HCT116 (cell line): ENCODE data around the gene ZCCHC17. TPM values are rescaled to one million over a fixed set of nuclear protein-coding genes. Genes with fewer than 3 reads are reported as not detected.

ENCODE experiments used
- ATAC-seq: fragments of 200-7000 bp; cut with Tn5 transposase; 2 replicates; pipeline ENCODE4 v1.9.1; 2020; ENCODE audit warnings: mild to moderate bottlenecking, moderate library complexity
- BruUV-seq: library from RNA; stranded (reverse); fragments of 400-500 nt; replicated peaks from 2 replicates; lab custom pipeline; 2021; lab: Mats Ljungman, UMichigan
- CTCF ChIA-PET: fragments of 300-600 bp; sonication (Branson Sonifier 250); formaldehyde crosslinking; loops from one replicate; lab custom pipeline; 2021; ENCODE audit warnings: antibody characterized with exemption; lab: Charles Lee
- POLR2A ChIA-PET: fragments of 300-600, 350-600 bp; sonication (Branson Sonifier 250); formaldehyde crosslinking; loops from one replicate; lab custom pipeline; 2021; ENCODE audit warnings: antibody characterized with exemption; lab: Charles Lee
- RAD21 ChIA-PET, 2 experiments: fragments of 300-600 bp; sonication (Branson Sonifier 250); formaldehyde crosslinking; loops; one replicate each; lab custom pipeline; 2023; ENCODE audit warnings: low total read pairs in 2 of 2; ENCODE audit not compliant: uncharacterized antibody in 2 of 2, unreplicated experiment in 2 of 2, low non-redundant PET in 1 of 2; lab: Charles Lee
- DNase-seq: peaks from one replicate; pipeline ENCODE4 v3.0.0-alpha.2; 2010; ENCODE audit warnings: low read depth, low spot score
- H2AFZ ChIP-seq: fragments of 200-600 bp; shearing (Covaris generic), sonication (generic); 2 replicates; pipeline ENCODE4 v1.6.1; 2017; ENCODE audit warnings: low read depth, mixed run types, mixed read lengths, antibody characterized with exemption, low read length; ENCODE audit not compliant: poor library complexity, severe bottlenecking
- H3K27ac ChIP-seq: 2 replicates; pipeline ENCODE4 v1.5.1; 2012; ENCODE audit warnings: low read depth, low read length
- H3K27me3 ChIP-seq: fragments of 200-600 bp; sonication (generic); 2 replicates; pipeline ENCODE4 v1.6.1; 2016; ENCODE audit warnings: mixed run types, low read length, mixed read lengths; ENCODE audit not compliant: insufficient read depth
- H3K36me3 ChIP-seq, 2 experiments: fragments of 200-500 bp in 1 of 2; fragments of 200-600 bp in 1 of 2; sonication (Bioruptor generic) in 1 of 2; sonication (generic) in 1 of 2; 2 replicates each; pipeline versions ENCODE4 v1.5.1 to v1.6.1; 2014 to 2016; ENCODE audit warnings: low read length in 2 of 2, inconsistent platforms in 1 of 2, mixed read lengths in 1 of 2, mixed run types in 1 of 2; ENCODE audit not compliant: insufficient read depth in 2 of 2, control insufficient read depth in 1 of 2
- H3K4me1 ChIP-seq, 2 experiments: fragments of 200-600 bp in 1 of 2; sonication (generic) in 1 of 2; 2 replicates each; pipeline versions ENCODE4 v1.5.1 to v1.6.1; 2012 to 2017; ENCODE audit warnings: low read length in 2 of 2, inconsistent platforms in 1 of 2, mild to moderate bottlenecking in 1 of 2, mixed read lengths in 1 of 2, mixed run types in 1 of 2, moderate library complexity in 1 of 2; ENCODE audit not compliant: insufficient read depth in 2 of 2, control insufficient read depth in 1 of 2
- H3K4me2 ChIP-seq: fragments of 200-600 bp; sonication (generic); 2 replicates; pipeline ENCODE4 v1.6.1; 2017; ENCODE audit warnings: mixed run types, low read length, mixed read lengths
- H3K4me3 ChIP-seq, 2 experiments: fragments of 200-600 bp in 1 of 2; sonication (generic) in 1 of 2; replicated peaks in 1 of 2; 2 replicates each; pipeline ENCODE4 v1.5.1; 2011 to 2016; ENCODE audit warnings: low read length in 2 of 2, control low read depth in 1 of 2, low read depth in 1 of 2, mild to moderate bottlenecking in 1 of 2, mixed read lengths in 1 of 2, mixed run types in 1 of 2
- H3K79me2 ChIP-seq: fragments of 200-600 bp; sonication (generic); 2 replicates; pipeline ENCODE4 v1.6.1; 2017; ENCODE audit warnings: mild to moderate bottlenecking, mixed run types, low read length, moderate library complexity, mixed read lengths; ENCODE audit not compliant: insufficient read depth
- H3K9ac ChIP-seq: fragments of 200-600 bp; sonication (generic); 2 replicates; pipeline ENCODE4 v1.6.1; 2016; ENCODE audit warnings: low read length, mixed read lengths
- H3K9me2 ChIP-seq: fragments of 200-600 bp; sonication (generic), shearing (Covaris generic); 2 replicates; pipeline ENCODE4 v1.6.1; 2017; ENCODE audit warnings: mixed run types, mild to moderate bottlenecking, moderate library complexity; ENCODE audit not compliant: insufficient read depth
- H3K9me3 ChIP-seq, 2 experiments: fragments of 200-500 bp in 1 of 2; fragments of 200-600 bp in 1 of 2; sonication (Bioruptor generic) in 1 of 2; sonication (generic) in 1 of 2; 2 replicates each; pipeline ENCODE4 v1.6.1; 2014 to 2017; ENCODE audit warnings: low read length in 2 of 2, mixed read lengths in 2 of 2, inconsistent platforms in 1 of 2, low read depth in 1 of 2, mild to moderate bottlenecking in 1 of 2, mixed run types in 1 of 2, moderate library complexity in 1 of 2; ENCODE audit not compliant: control insufficient read depth in 1 of 2, insufficient read depth in 1 of 2
- H4K20me1 ChIP-seq: fragments of 200-600 bp; sonication (generic), shearing (Covaris generic); 2 replicates; pipeline ENCODE4 v1.6.1; 2017; ENCODE audit warnings: mixed run types, mild to moderate bottlenecking, moderate library complexity; ENCODE audit not compliant: insufficient read depth
- ATF3 ChIP-seq: IDR thresholded peaks from 2 replicates; pipeline ENCODE4 v1.6.1; 2012
- CBX3 ChIP-seq: IDR thresholded peaks from 2 replicates; pipeline ENCODE4 v1.6.1; 2012; ENCODE audit warnings: low read depth
- CEBPB ChIP-seq: IDR thresholded peaks from 2 replicates; pipeline ENCODE4 v1.6.1; 2012; ENCODE audit warnings: low read depth
- CTCF ChIP-seq, 3 experiments: fragments of 200-600 bp in 1 of 3; sonication (generic) in 1 of 3; IDR thresholded peaks in 2 of 3; conservative IDR thresholded peaks in 1 of 3; 2 replicates each; pipeline ENCODE4 v1.5.1; 2012 to 2017; ENCODE audit warnings: low read depth in 2 of 3, low read length in 2 of 3, antibody characterized with exemption in 1 of 3, borderline replicate concordance in 1 of 3, control low read depth in 1 of 3, mild to moderate bottlenecking in 1 of 3, mixed read lengths in 1 of 3, mixed run types in 1 of 3, moderate library complexity in 1 of 3; ENCODE audit not compliant: insufficient read depth in 1 of 3
- EGR1 ChIP-seq: IDR thresholded peaks from 2 replicates; pipeline ENCODE4 v1.6.1; 2012; ENCODE audit warnings: low read depth
- EZH2 ChIP-seq: fragments of 200-600 bp; sonication (generic); IDR thresholded peaks from 2 replicates; pipeline ENCODE4 v1.6.1; 2017; ENCODE audit warnings: antibody characterized with exemption, mixed run types
- EZH2phosphoT487 ChIP-seq: fragments of 200-600 bp; IDR thresholded peaks from 2 replicates; pipeline ENCODE4 v1.6.1; 2018; ENCODE audit warnings: antibody characterized with exemption, borderline replicate concordance
- FOSL1 ChIP-seq: IDR thresholded peaks from 2 replicates; pipeline ENCODE4 v1.6.1; 2012; ENCODE audit warnings: low read depth
- JUND ChIP-seq: IDR thresholded peaks from 2 replicates; pipeline ENCODE4 v1.6.1; 2012
- MAX ChIP-seq: IDR thresholded peaks from 2 replicates; pipeline ENCODE4 v1.6.1; 2012
- POLR2A ChIP-seq: IDR thresholded peaks from 2 replicates; pipeline ENCODE4 v1.7.0; 2011; ENCODE audit warnings: borderline replicate concordance; ENCODE audit not compliant: insufficient read depth, insufficient read length; ENCODE audit errors: extremely low read depth
- POLR2AphosphoS5 ChIP-seq: IDR thresholded peaks from 2 replicates; pipeline ENCODE4 v1.6.1; 2011; ENCODE audit warnings: mild to moderate bottlenecking, low read depth, low read length, moderate library complexity
- RAD21 ChIP-seq: IDR thresholded peaks from 2 replicates; pipeline ENCODE4 v1.6.1; 2012; ENCODE audit warnings: low read depth, mild to moderate bottlenecking
- REST ChIP-seq: IDR thresholded peaks from 2 replicates; pipeline ENCODE4 v1.6.1; 2012; ENCODE audit warnings: low read depth
- SIN3A ChIP-seq: IDR thresholded peaks from 2 replicates; pipeline ENCODE4 v1.6.1; 2012; ENCODE audit warnings: low read depth
- SP1 ChIP-seq: IDR thresholded peaks from 2 replicates; pipeline ENCODE4 v1.6.1; 2012; ENCODE audit warnings: low read depth
- SRF ChIP-seq: IDR thresholded peaks from 2 replicates; pipeline ENCODE4 v1.6.1; 2012; ENCODE audit warnings: low read depth
- ZBTB33 ChIP-seq: IDR thresholded peaks from 2 replicates; pipeline ENCODE4 v1.6.1; 2011; ENCODE audit warnings: mild to moderate bottlenecking, low read length, moderate library complexity; ENCODE audit not compliant: insufficient replicate concordance; ENCODE audit errors: extremely low read depth
- ZFX ChIP-seq: fragments of 450-650 bp; IDR thresholded peaks from 2 replicates; pipeline ENCODE4 v1.6.1; 2017
- ZNF274 ChIP-seq: fragments of 200-500 bp; sonication (Bioruptor generic); IDR thresholded peaks from 2 replicates; pipeline ENCODE4 v1.6.1; 2014; ENCODE audit warnings: mild to moderate bottlenecking, low read depth, low read length, inconsistent platforms
- intact Hi-C: fragments of 100-400 bp; cut with micrococcal nuclease; formaldehyde crosslinking; loops from 2 replicates; pipeline ENCODE4 v1.10.0; 2022
- total RNA-seq: library from RNA; stranded (reverse); gene quantifications from one replicate; pipeline ENCODE4 v1.2.1, GENCODE V29; 2021; ENCODE audit not compliant: unreplicated experiment

Gene ZCCHC17
- total RNA-seq, 1 experiment from 2014 or later, result 27.8 TPM

- DNase-seq (no peak), ATAC-seq (no peak)
- H3K36me3 ChIP-seq, result no peaks in the 10 kb centered on the region; a peak in 1 of 4 replicates
- H3K9ac ChIP-seq, result no peak overlapping the region
- no peak for TF ChIP-seq EGR1
- TF ChIP-seq ZFX, result no peak
- no peak for TF ChIP-seq ATF3
- TF ChIP-seq FOSL1, result no peak
- no peak for TF ChIP-seq SIN3A
- no peak for TF ChIP-seq ZNF274
- TF ChIP-seq REST, result no peak
- TF ChIP-seq CTCF (IDR thresholded peaks at IDR 0.05 in 2 of 3, conservative IDR thresholded peaks at IDR 0.05 in 1 of 3; ENCODE audit: borderline replicate concordance in 1 of 3, insufficient read depth in 1 of 3, low read depth in 2 of 3, low read length in 2 of 3), result no peak
- no peak for TF ChIP-seq POLR2A
- no peak for TF ChIP-seq EZH2phosphoT487
- no peak for TF ChIP-seq SP1
- no peak for TF ChIP-seq RAD21
- TF ChIP-seq SRF, result no peak
- TF ChIP-seq POLR2AphosphoS5, result no peak
- no peak for TF ChIP-seq CEBPB
- TF ChIP-seq ZBTB33, result no peak
- TF ChIP-seq EZH2, result no peak
- no peak for TF ChIP-seq MAX
- TF ChIP-seq CBX3, result no peak
- no peak for TF ChIP-seq JUND
- RAD21 ChIA-PET, result no interaction called here
- H3K9me2 ChIP-seq, result no peaks in the 10 kb centered on the region
- H3K4me2 ChIP-seq, result no peak overlapping the region
- intact Hi-C loops, result no loop called here
- no peak overlapping the region for H3K4me3 ChIP-seq
- H3K79me2 ChIP-seq, result no peaks in the 10 kb centered on the region
- H3K9me3 ChIP-seq, result no peaks in the 10 kb centered on the region
- no peak overlapping the region for H3K27ac ChIP-seq
- no peaks in the 10 kb centered on the region for H3K4me1 ChIP-seq
- POLR2A ChIA-PET, result no interaction called here
- H2AFZ ChIP-seq, result no peak overlapping the region
- CTCF ChIA-PET, result no interaction called here
- no TSS peak for BruUV-seq
- H3K27me3 ChIP-seq, result no peaks in the 10 kb centered on the region
- H4K20me1 ChIP-seq, result no peaks in the 10 kb centered on the region
Observed at GRCh38 chr1:31248276-31248675, 48.6 kb upstream of the ZCCHC17 start.
